HepG2 (cell line): ENCODE measurements around the gene DAD1. TPM values are rescaled to one million over a fixed set of nuclear protein-coding genes. Genes with fewer than 3 reads are reported as not detected.
A peak's percentile ranks its signal among the peaks of the same experiment; 100 is the strongest.

Experiments
- ARHGAP35 ChIP-seq: sonication (generic); formaldehyde crosslinking; IDR thresholded peaks from 2 replicates; pipeline ENCODE4 v1.9.0; 2022; ENCODE audit warnings: mild to moderate bottlenecking, inconsistent platforms, moderate library complexity, missing genetic modification reagents, borderline replicate concordance
- KLF6 ChIP-seq: IDR thresholded peaks from 2 replicates; pipeline ENCODE4 v1.8.0; 2016; ENCODE audit warnings: missing biosample characterization, missing genetic modification reagents
- NFATC3 ChIP-seq: sonication (generic); formaldehyde crosslinking; IDR thresholded peaks from 2 replicates; pipeline ENCODE4 v1.5.1; 2020; ENCODE audit warnings: mild to moderate bottlenecking, missing genetic modification reagents
- NPAS2 ChIP-seq: sonication (generic); formaldehyde crosslinking; IDR thresholded peaks from 2 replicates; pipeline ENCODE4 v1.8.0; 2022; ENCODE audit warnings: mild to moderate bottlenecking, missing genetic modification reagents, borderline replicate concordance
- RBM22 ChIP-seq: fragments of 200-400 bp; formaldehyde crosslinking; optimal IDR thresholded peaks from 2 replicates; pipeline ENCODE3; 2017; ENCODE audit warnings: mild to moderate bottlenecking, low read length, moderate library complexity
- SETDB1 ChIP-seq: sonication (generic); formaldehyde crosslinking; IDR thresholded peaks from 2 replicates; pipeline ENCODE4 v1.5.1; 2020; ENCODE audit warnings: missing genetic modification reagents, mild to moderate bottlenecking, borderline replicate concordance
- STAT6 ChIP-seq: sonication (generic); formaldehyde crosslinking; IDR thresholded peaks from 2 replicates; pipeline ENCODE4 v1.4.0; 2020; ENCODE audit warnings: missing genetic modification reagents, mild to moderate bottlenecking, borderline replicate concordance
- ZFP41 ChIP-seq: sonication (generic); formaldehyde crosslinking; IDR thresholded peaks from 2 replicates; pipeline ENCODE4 v1.4.0; 2020; ENCODE audit warnings: mild to moderate bottlenecking, missing genetic modification reagents, borderline replicate concordance
- ZIK1 ChIP-seq: sonication (generic); formaldehyde crosslinking; IDR thresholded peaks from 2 replicates; pipeline ENCODE4 v1.5.0; 2020; ENCODE audit warnings: mild to moderate bottlenecking, low read depth, missing genetic modification reagents, borderline replicate concordance
- ZNF34 ChIP-seq: sonication (generic); formaldehyde crosslinking; IDR thresholded peaks from 2 replicates; pipeline ENCODE4 v1.4.0; 2020; ENCODE audit warnings: mild to moderate bottlenecking, missing genetic modification reagents, borderline replicate concordance
- ZNF564 ChIP-seq: sonication (generic); formaldehyde crosslinking; IDR thresholded peaks from 2 replicates; pipeline ENCODE4 v1.8.1; 2023; ENCODE audit warnings: mild to moderate bottlenecking, missing genetic modification reagents
- polyA plus RNA-seq, 8 experiments: library from polyadenylated mRNA; depleted of rRNA in 3 of 8; stranded (reverse) in 7 of 8; unstranded in 1 of 8; fragments of >200 nt; fragmentation: Illumina TruSeq in 4 of 8; extraction: Trizol in 4 of 8; gene quantifications; 2 replicates each; pipeline versions ENCODE4 v1.2.1 to v1.2.3, GENCODE V29; 2011 to 2016; ENCODE audit warnings: low read depth in 4 of 8, missing spikeins in 1 of 8, mixed read lengths in 1 of 8; ENCODE audit not compliant: insufficient read depth in 1 of 8
- total RNA-seq, 5 experiments: library from RNA; depleted of rRNA; stranded (reverse); fragments of >200 nt; fragmentation: Illumina TruSeq; extraction: Trizol; gene quantifications; 2 replicates each; pipeline ENCODE4 v1.2.3, GENCODE V29; 2016; ENCODE audit warnings: low read depth in 1 of 5
- TF ChIP-seq, protein P1 (sequence below): sonication (generic); formaldehyde crosslinking; IDR thresholded peaks from 2 replicates; pipeline ENCODE4 v1.5.0; 2020; ENCODE audit warnings: mild to moderate bottlenecking, missing genetic modification reagents, borderline replicate concordance
- TF ChIP-seq, protein P2 (sequence below): sonication (generic); formaldehyde crosslinking; conservative IDR thresholded peaks from 2 replicates; pipeline ENCODE4 v1.8.1; 2023; ENCODE audit warnings: missing genetic modification reagents
- TF ChIP-seq, protein P3 (sequence below): sonication (generic); formaldehyde crosslinking; IDR thresholded peaks from 2 replicates; pipeline ENCODE4 v1.4.0; 2020; ENCODE audit warnings: missing genetic modification reagents, low read depth, mild to moderate bottlenecking, borderline replicate concordance

Gene DAD1
- total and polyA plus RNA-seq, 2 of the 13 experiments (the other 11 are each of a cell fraction or from before 2014, with no cell fraction given), result 558 to 626 TPM

GRCh38 chr14:22598099-22598895 is 9.3 kb upstream of the DAD1 start, which contains the start of gene ABHD4 (continued):
- TF ChIP-seq STAT6 (no peak), ARHGAP35 (CRISPR knock-in tag) (peak; percentile 65), KLF6 (CRISPR knock-in tag) (peak; percentile 81), RBM22 (no peak), SETDB1 (CRISPR knock-in tag) (no peak), NPAS2 (CRISPR knock-in tag) (no peak), ZNF564 (CRISPR knock-in tag) (peak; percentile 61; the same call in 1 of the 2 replicates), NFATC3 (CRISPR knock-in tag) (peak; percentile 97; the same call in 1 of the 2 replicates), ZIK1 (CRISPR knock-in tag) (peak; percentile 57; the same call in 1 of the 2 replicates), ZNF34 (CRISPR knock-in tag) (no peak; the same call in 1 of the 2 replicates), ZFP41 (CRISPR knock-in tag) (no peak)
- TF ChIP-seq, protein P1, sequence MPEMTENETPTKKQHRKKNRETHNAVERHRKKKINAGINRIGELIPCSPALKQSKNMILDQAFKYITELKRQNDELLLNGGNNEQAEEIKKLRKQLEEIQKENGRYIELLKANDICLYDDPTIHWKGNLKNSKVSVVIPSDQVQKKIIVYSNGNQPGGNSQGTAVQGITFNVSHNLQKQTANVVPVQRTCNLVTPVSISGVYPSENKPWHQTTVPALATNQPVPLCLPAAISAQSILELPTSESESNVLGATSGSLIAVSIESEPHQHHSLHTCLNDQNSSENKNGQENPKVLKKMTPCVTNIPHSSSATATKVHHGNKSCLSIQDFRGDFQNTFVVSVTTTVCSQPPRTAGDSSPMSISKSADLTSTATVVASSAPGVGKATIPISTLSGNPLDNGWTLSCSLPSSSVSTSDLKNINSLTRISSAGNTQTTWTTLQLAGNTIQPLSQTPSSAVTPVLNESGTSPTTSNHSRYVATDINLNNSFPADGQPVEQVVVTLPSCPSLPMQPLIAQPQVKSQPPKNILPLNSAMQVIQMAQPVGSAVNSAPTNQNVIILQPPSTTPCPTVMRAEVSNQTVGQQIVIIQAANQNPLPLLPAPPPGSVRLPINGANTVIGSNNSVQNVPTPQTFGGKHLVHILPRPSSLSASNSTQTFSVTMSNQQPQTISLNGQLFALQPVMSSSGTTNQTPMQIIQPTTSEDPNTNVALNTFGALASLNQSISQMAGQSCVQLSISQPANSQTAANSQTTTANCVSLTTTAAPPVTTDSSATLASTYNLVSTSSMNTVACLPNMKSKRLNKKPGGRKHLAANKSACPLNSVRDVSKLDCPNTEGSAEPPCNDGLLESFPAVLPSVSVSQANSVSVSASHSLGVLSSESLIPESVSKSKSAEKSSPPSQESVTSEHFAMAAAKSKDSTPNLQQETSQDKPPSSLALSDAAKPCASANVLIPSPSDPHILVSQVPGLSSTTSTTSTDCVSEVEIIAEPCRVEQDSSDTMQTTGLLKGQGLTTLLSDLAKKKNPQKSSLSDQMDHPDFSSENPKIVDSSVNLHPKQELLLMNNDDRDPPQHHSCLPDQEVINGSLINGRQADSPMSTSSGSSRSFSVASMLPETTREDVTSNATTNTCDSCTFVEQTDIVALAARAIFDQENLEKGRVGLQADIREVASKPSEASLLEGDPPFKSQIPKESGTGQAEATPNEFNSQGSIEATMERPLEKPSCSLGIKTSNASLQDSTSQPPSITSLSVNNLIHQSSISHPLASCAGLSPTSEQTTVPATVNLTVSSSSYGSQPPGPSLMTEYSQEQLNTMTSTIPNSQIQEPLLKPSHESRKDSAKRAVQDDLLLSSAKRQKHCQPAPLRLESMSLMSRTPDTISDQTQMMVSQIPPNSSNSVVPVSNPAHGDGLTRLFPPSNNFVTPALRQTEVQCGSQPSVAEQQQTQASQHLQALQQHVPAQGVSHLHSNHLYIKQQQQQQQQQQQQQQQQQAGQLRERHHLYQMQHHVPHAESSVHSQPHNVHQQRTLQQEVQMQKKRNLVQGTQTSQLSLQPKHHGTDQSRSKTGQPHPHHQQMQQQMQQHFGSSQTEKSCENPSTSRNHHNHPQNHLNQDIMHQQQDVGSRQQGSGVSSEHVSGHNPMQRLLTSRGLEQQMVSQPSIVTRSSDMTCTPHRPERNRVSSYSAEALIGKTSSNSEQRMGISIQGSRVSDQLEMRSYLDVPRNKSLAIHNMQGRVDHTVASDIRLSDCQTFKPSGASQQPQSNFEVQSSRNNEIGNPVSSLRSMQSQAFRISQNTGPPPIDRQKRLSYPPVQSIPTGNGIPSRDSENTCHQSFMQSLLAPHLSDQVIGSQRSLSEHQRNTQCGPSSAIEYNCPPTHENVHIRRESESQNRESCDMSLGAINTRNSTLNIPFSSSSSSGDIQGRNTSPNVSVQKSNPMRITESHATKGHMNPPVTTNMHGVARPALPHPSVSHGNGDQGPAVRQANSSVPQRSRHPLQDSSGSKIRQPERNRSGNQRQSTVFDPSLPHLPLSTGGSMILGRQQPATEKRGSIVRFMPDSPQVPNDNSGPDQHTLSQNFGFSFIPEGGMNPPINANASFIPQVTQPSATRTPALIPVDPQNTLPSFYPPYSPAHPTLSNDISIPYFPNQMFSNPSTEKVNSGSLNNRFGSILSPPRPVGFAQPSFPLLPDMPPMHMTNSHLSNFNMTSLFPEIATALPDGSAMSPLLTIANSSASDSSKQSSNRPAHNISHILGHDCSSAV (CRISPR knock-in tag), result 0 out of 2 replicates have a peak, but pooled peaks have one; percentile 95
- TF ChIP-seq, protein P2, sequence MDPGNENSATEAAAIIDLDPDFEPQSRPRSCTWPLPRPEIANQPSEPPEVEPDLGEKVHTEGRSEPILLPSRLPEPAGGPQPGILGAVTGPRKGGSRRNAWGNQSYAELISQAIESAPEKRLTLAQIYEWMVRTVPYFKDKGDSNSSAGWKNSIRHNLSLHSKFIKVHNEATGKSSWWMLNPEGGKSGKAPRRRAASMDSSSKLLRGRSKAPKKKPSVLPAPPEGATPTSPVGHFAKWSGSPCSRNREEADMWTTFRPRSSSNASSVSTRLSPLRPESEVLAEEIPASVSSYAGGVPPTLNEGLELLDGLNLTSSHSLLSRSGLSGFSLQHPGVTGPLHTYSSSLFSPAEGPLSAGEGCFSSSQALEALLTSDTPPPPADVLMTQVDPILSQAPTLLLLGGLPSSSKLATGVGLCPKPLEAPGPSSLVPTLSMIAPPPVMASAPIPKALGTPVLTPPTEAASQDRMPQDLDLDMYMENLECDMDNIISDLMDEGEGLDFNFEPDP (CRISPR knock-in tag), result no peak
- TF ChIP-seq, protein P3, sequence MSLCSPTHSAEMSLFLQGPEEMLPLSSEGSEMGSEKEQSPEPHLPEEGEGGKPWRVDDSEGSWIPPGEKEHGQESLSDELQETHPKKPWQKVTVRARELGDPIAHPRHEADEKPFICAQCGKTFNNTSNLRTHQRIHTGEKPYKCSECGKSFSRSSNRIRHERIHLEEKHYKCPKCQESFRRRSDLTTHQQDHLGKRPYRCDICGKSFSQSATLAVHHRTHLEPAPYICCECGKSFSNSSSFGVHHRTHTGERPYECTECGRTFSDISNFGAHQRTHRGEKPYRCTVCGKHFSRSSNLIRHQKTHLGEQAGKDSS (CRISPR knock-in tag), result peak; percentile 22; the same call in 1 of the 2 replicates
